Neural cell (in vitro differentiated cells): ENCODE results near the gene MINDY2. TPM values are rescaled to one million over a fixed set of nuclear protein-coding genes. Genes with fewer than 3 reads are reported as not detected.
"Not testable (repeated sequence)": the region's sequence is repeated elsewhere in the genome, so short reads cannot be mapped to it uniquely, and the experiment has no call there.

Experiments
- H2AFZ ChIP-seq: fragments of 200-600, 300-800 bp; sonication (generic), shearing (Covaris generic); 2 replicates; pipeline ENCODE4 v1.6.0; 2014; ENCODE audit warnings: low read depth, mild to moderate bottlenecking, antibody characterized with exemption, low read length, moderate library complexity
- H3F3A ChIP-seq: fragments of 200-600 bp; shearing (Covaris generic); 2 replicates; pipeline ENCODE4 v1.6.1; 2016; ENCODE audit warnings: mild to moderate bottlenecking, moderate library complexity, mixed read lengths, antibody characterized with exemption, low read length; ENCODE audit not compliant: insufficient read depth, poor library complexity, severe bottlenecking
- H3K27ac ChIP-seq: fragments of 200-600, 300-800 bp; sonication (generic), shearing (Covaris generic); 2 replicates; pipeline ENCODE4 v1.5.1; 2014; ENCODE audit warnings: mild to moderate bottlenecking, low read length, moderate library complexity
- H3K27me3 ChIP-seq: fragments of 300-800, 200-600 bp; sonication (generic), shearing (Covaris generic); 2 replicates; pipeline ENCODE4 v1.6.0; 2014; ENCODE audit warnings: mild to moderate bottlenecking, low read depth, low read length, moderate library complexity; ENCODE audit not compliant: insufficient read depth
- H3K36me3 ChIP-seq: fragments of 300-800, 200-600 bp; sonication (generic), shearing (Covaris generic); 2 replicates; pipeline ENCODE4 v1.5.1; 2014; ENCODE audit warnings: mild to moderate bottlenecking, antibody characterized with exemption, low read length, moderate library complexity; ENCODE audit not compliant: insufficient read depth
- H3K4me2 ChIP-seq: fragments of 300-800, 200-600 bp; sonication (generic), shearing (Covaris generic); 2 replicates; pipeline ENCODE4 v1.6.0; 2014; ENCODE audit warnings: mild to moderate bottlenecking, low read length
- H3K4me3 ChIP-seq: fragments of 300-800, 200-600 bp; sonication (generic), shearing (Covaris generic); 2 replicates; pipeline ENCODE4 v1.5.1; 2014; ENCODE audit warnings: mild to moderate bottlenecking, low read length, moderate library complexity
- H3K79me2 ChIP-seq: fragments of 200-600 bp; shearing (Covaris generic); replicated peaks from 2 replicates; pipeline ENCODE4 v1.6.0; 2014; ENCODE audit warnings: mild to moderate bottlenecking, low read length, moderate library complexity; ENCODE audit not compliant: insufficient read depth
- H3K9ac ChIP-seq: fragments of 300-800, 200-600 bp; sonication (generic), shearing (Covaris generic); 2 replicates; pipeline ENCODE4 v1.6.1; 2016; ENCODE audit warnings: mild to moderate bottlenecking, low read length, mixed read lengths
- H3K9me2 ChIP-seq: fragments of 200-600 bp; shearing (Covaris generic); 2 replicates; pipeline ENCODE4 v1.6.1; 2016; ENCODE audit warnings: mild to moderate bottlenecking, low read length, mixed read lengths; ENCODE audit not compliant: insufficient read depth
- H3K9me3 ChIP-seq: fragments of 200-600, 300-800 bp; sonication (generic), shearing (Covaris generic); 2 replicates; pipeline ENCODE4 v1.6.1; 2016; ENCODE audit warnings: mild to moderate bottlenecking, mixed run types, low read length, moderate library complexity, mixed read lengths
- H4K20me1 ChIP-seq: fragments of 200-600 bp; shearing (Covaris generic); 2 replicates; pipeline ENCODE4 v1.6.1; 2016; ENCODE audit warnings: mild to moderate bottlenecking, mixed run types; ENCODE audit not compliant: insufficient read depth
- CTCF ChIP-seq: fragments of 450-650 bp; IDR thresholded peaks from 2 replicates; pipeline ENCODE4 v1.5.1; 2014; ENCODE audit warnings: antibody characterized with exemption, mild to moderate bottlenecking, moderate library complexity; ENCODE audit not compliant: poor library complexity, severe bottlenecking
- EP300 ChIP-seq: fragments of 450-650 bp; conservative IDR thresholded peaks from 2 replicates; pipeline ENCODE4 v1.6.1; 2014; ENCODE audit warnings: antibody characterized with exemption, mild to moderate bottlenecking, moderate library complexity; ENCODE audit not compliant: poor library complexity, severe bottlenecking
- EZH2 ChIP-seq: fragments of 200-600, 300-800 bp; shearing (Covaris generic), sonication (generic); IDR thresholded peaks from 2 replicates; pipeline ENCODE4 v1.6.1; 2014; ENCODE audit warnings: antibody characterized with exemption, low read length, borderline replicate concordance, mild to moderate bottlenecking; ENCODE audit not compliant: insufficient read depth, poor library complexity, severe bottlenecking
- MXI1 ChIP-seq: fragments of 450-650 bp; conservative IDR thresholded peaks from 2 replicates; pipeline ENCODE4 v1.6.1; 2014; ENCODE audit warnings: antibody characterized with exemption, mild to moderate bottlenecking; ENCODE audit not compliant: poor library complexity, severe bottlenecking
- POLR2AphosphoS5 ChIP-seq: IDR thresholded peaks from 2 replicates; pipeline ENCODE4 v1.6.1; 2012
- RAD21 ChIP-seq: fragments of 450-650 bp; conservative IDR thresholded peaks from 2 replicates; pipeline ENCODE4 v1.6.1; 2014; ENCODE audit warnings: antibody characterized with exemption, mild to moderate bottlenecking, moderate library complexity
- REST ChIP-seq: IDR thresholded peaks from 2 replicates; pipeline ENCODE4 v1.6.1; 2012; ENCODE audit warnings: borderline replicate concordance
- SMC3 ChIP-seq: fragments of 450-650 bp; conservative IDR thresholded peaks from 2 replicates; pipeline ENCODE4 v1.6.1; 2014; ENCODE audit warnings: antibody characterized with exemption, mild to moderate bottlenecking, moderate library complexity; ENCODE audit not compliant: poor library complexity
- TAF1 ChIP-seq: IDR thresholded peaks from 2 replicates; pipeline ENCODE4 v1.6.1; 2012; ENCODE audit warnings: low read depth
- polyA plus RNA-seq: library from polyadenylated mRNA; depleted of rRNA; stranded (reverse); fragments of >200 nt; gene quantifications from 2 replicates; pipeline ENCODE4 v1.2.3, GENCODE V29; 2014

Gene MINDY2
- polyA plus RNA-seq, 1 donor from 2014 or later = 22.8 TPM

- no peaks in the 10 kb centered on the region for H3K79me2 ChIP-seq
- H4K20me1 ChIP-seq = no peaks in the 10 kb centered on the region
- H3K9ac ChIP-seq = no peak overlapping the region
- no peak overlapping the region for H3K4me2 ChIP-seq
- H3K9me3 ChIP-seq = no peaks in the 10 kb centered on the region
- no peak overlapping the region for H3K4me3 ChIP-seq
- TF ChIP-seq MXI1 = no peak
- no peak for TF ChIP-seq EZH2
- no peak for TF ChIP-seq REST
- TF ChIP-seq TAF1 = no peak
- TF ChIP-seq SMC3 = no peak
- no peak for TF ChIP-seq POLR2AphosphoS5
- TF ChIP-seq RAD21 = no peak
- TF ChIP-seq CTCF = no peak
- no peak for TF ChIP-seq EP300
- peaks cover 11% of the 10 kb centered on the region for H3K36me3 ChIP-seq
- H3K27ac ChIP-seq = no peak overlapping the region
- no peaks in the 10 kb centered on the region for H3K9me2 ChIP-seq
- H3F3A ChIP-seq = no peaks in the 10 kb centered on the region
- H3K27me3 ChIP-seq = no peaks in the 10 kb centered on the region
- no peak overlapping the region for H2AFZ ChIP-seq
These were observed 109.2 kb downstream of the MINDY2 start for GRCh38 chr15:58880320-58880719.

- Histone ChIP-seq H3K27me3 (no peaks in the 10 kb centered on the region), H2AFZ (no peak overlapping the region), H3K9ac (no peak overlapping the region), H3K9me3 (no peaks in the 10 kb centered on the region), H3F3A (no peaks in the 10 kb centered on the region), H4K20me1 (no peaks in the 10 kb centered on the region), H3K9me2 (no peaks in the 10 kb centered on the region), H3K27ac (no peak overlapping the region), H3K4me3 (no peak overlapping the region), H3K36me3 (peaks cover 19% of the 10 kb centered on the region), H3K4me2 (no peak overlapping the region), H3K79me2 (no peaks in the 10 kb centered on the region)
- TF ChIP-seq TAF1 (no peak), EZH2 (no peak), POLR2AphosphoS5 (no peak), SMC3 (no peak), EP300 (no peak), MXI1 (no peak), REST (no peak), RAD21 (no peak), CTCF (no peak)
These were observed 111.1 kb downstream of the MINDY2 start for GRCh38 chr15:58882243-58882642.

GRCh38 chr15:58883926-58884325 lies 112.8 kb downstream of the MINDY2 start:
- H3K27ac ChIP-seq, H3K27me3 ChIP-seq, H2AFZ ChIP-seq, H3K79me2 ChIP-seq, H3K9me2 ChIP-seq, H3K4me2 ChIP-seq, H4K20me1 ChIP-seq, H3K4me3 ChIP-seq, H3F3A ChIP-seq, H3K9me3 ChIP-seq, H3K9ac ChIP-seq: not testable (repeated sequence)
- H3K36me3 ChIP-seq = peaks cover 20% of the 10 kb centered on the region
